ENCODE measurements around the gene CTRL.
"Not testable (repeated sequence)": the region's sequence is repeated elsewhere in the genome, so short reads cannot be mapped to it uniquely, and the experiment has no call there.

CTRL gene

DNA sequence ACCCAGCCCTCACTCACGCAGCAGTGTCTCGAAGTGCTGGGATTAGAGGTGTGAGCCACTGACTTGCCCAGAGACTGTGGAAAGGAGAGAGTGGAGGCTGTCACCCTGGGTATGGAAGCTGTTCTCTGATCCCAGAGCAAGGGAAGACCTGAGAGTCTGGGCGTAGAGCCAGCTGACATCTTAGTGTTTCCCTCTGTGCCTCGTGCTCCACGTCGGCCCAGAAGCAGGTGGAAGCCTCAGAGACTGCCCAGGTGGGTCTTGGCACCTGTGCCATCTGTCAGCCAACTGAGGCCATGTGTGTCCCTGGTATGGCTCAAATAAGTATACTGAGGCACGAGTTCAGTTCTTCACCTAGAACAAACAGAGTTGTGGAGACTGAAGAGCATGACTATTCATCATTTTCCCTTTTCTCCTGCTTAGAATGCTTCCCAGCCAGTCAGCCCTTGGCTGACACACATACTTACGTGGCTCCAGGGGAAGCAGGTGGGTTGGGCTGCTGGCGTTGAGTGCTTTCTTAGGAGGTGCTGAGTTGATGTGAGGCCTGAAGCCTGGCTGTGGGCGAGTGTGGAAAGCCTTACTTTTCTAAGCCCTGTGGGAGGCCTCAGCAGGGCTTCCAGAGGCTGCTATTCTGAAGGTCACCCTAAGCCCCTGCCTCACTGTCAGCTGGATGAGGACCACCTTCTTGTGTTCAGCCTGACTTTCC is 8.1 kb downstream of the CTRL start:
- no peak for DNase-seq

DNA sequence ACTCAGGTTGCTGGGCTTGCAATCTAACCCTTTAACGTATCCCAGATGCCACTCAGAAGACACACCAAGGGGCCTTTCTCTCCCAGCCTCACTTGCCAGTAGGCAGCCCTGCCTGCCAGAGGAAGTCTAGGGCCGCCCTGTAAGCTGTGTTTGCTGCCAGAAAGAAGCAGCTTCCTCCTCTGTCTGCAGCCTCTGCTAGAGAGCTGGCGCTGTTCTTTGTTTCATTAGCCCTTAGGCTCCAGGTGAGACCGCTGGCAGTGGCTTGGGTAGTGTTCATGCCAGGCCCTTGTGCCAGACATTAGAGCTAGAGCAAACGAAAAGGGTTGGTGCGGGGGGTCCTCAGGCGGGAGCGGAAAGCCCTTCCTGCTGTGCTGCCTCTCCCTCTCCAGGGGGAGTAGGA is 8.9 kb downstream of the CTRL start:
- DNase-seq, result no peak

DNA sequence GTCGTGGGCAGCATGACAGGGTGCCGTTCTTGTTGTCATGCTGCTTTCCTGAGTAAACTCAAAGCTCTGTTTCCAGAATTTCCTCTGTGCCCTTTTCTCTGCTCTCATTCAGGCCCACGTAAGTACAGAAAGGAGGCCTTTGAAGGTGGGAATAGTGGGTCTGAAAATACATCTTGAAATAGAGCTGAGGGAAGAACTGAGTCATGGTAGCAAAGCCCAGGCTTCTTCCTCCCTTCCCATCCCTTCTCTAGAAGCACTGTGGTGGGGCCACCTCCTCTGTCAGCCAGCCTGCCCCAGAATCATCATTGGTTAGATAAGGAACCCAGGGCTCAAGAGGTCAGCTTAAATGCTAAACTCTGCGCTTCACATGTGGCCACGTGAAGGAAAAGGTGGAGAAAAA is 9.4 kb downstream of the CTRL start:
- no peak for DNase-seq

DNA sequence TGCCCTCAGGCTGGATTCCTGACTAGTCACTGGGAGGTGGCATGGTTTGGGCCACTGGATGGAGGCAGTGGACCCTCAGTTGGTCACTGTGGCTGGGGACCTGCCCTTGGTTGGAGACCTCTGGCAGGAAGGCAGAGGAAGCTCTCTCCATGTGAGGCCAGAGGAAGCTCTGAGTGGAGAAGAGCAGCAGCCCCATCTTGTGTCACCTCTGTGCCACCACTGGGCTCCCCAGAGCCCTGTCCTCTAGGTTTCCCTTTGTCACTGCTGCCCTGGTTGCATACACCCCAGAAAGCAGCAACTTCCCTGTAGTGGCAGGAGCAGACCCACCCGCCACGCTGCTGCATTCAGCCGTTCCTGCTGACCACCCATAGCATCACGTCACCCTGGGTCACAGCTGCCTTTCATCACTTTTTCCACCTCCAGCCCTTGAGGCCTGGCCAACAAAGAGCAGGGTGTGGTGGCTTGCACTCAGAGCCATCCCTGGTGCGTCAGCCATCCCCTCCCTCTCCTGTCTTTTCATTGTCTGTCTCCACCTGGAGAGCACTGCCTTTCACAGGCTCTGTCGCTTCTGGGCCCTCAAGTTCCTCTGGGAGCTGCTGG is 11.9 kb downstream of the CTRL start:
- no peak for DNase-seq

DNA sequence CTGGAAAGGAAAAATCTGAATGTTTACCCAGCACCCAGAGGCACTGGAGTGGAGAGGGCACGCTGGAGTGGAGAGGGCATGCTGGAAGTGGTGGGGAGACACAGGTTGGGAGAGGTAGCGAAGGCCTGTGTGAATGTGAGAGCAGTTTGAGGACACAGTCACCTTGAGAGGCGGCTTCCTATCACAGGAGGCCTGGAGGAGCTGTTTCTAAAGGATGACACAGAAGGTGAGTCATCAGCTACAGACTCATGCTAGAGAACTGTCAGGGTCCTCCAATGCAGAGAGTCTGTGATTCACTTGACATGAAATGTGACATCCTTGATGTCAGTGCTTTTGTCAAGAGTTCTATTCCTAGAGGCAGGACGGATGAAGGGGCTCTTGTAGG is 13.8 kb downstream of the CTRL start:
- DNase-seq, result no peak

DNA sequence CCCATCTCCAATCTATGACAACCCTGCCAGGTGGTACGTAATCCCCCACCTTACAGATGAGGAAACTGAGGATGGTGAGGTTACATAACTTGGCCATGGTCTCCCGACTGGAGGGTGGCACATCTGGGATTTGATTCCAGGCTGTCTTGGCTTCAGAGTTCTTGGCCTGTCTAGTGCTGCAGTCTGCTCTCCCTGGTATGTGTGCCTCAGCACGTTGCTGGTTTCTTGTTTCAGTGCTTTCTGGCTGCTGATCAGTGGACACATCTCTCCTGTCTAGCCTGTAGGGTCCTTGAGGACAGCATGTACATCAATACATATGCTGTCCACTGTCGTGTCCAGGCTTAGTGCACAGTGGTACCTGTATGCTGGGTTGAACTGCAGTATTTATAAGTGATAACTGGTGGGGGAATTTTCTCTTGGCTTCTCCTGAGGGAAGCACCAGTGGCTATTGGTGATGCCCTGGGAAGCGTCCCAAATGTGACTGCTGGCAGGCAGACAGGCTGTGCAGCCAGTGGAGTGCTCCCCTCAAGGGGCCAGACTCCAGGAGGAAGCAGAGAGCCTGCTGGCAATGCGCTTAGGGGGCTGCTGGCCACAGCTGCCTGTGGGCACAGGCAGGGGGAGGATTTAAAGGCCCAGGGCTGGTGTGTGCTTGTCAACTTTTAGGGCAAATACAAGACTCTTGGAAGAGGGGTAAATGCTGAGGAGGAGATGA is 14.4 kb downstream of the CTRL start:
- DNase-seq, result no peak

DNA sequence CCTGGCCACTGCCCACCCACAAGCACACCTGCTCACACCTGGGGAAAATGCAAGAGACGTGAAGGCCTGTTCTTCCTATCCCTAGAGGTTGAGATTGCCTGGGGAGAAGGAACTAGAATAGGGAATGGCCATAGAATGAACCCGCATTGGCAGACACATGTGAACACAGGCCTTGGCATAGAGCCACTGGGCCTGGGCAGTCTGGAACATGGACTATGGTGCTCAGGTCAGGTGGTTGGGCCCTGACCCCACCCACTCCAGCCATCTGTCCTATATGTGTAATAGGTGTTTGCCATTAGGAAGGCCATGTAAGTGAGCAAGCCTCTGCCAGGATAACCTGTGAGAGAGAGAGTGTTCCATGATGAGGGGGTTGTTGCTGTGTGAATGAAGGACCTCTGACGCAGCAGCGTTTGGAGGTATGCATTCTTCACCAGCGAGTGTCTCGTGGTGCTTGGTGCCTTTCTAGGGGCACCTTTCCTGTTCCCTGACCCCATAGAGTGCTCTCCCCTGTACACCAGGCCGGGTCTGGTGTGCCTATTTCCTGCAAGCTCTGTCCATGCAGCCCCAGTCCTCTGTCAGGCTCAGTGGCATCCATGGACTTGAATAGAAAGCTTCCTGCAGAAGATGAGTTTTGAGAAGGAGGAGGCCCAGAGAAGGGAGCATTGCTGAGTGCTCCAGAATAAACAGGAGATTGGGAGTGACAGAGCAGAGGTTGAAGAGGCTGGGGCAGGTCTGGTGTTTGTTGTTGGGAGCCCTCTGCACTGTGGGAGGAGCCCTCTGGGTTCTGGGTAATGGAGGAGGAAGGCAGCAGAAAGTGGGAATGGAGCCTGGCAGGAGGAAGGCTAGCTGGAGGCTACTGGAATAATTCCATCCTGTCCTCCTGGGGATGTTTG is 15.6 kb downstream of the CTRL start:
- no peak for DNase-seq

DNA sequence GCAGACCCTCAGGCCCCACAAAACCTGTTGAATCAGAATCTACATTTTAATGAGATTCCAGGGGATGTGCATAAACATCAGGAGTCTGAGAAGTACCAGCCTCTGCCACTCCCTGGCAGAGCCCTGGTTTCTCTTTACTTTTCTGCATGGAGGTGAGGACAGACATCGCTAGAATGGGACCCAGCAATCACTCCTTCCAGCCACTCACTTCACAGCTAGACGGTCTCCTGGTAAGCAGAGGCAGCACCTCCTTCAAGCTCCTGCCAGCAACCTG is 16.2 kb downstream of the CTRL start:
- DNase-seq, result not testable (repeated sequence)

DNA sequence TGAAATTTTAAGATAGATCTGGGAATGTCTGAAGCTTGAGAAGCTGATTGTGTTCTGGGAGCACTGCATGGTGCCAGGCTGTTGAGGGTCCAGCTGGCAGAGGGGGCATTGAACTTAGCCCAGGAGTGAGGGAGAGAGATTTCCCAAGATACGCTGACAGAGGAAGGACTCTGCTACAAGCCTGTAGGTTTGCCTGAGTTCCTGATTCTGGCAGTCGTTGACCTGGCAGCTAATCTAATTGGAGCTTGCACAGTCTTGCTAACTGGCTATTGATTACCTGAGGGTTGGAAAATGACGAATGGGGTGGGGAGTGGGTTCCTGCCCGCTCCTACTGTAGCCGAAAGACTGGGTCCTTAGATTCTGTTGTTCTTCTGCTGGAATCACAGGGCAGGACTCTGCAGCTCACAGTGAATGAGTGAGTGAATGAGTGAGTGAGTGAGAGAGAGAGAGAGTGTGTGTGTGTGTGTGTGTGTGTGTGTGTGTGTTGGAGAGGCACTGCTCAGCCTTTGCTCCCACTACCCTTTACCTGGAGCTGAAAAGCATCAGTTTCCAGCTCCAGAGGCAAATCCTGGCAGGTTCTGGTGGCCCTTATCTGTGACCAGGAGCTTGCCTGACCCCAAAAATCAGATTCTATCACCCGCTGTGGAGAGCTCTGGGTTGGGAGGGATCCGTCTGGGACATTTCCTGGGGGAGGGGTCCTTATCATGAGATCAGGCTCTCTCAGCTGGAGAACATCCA is 16.7 kb downstream of the CTRL start:
- DNase-seq, result no peak

DNA sequence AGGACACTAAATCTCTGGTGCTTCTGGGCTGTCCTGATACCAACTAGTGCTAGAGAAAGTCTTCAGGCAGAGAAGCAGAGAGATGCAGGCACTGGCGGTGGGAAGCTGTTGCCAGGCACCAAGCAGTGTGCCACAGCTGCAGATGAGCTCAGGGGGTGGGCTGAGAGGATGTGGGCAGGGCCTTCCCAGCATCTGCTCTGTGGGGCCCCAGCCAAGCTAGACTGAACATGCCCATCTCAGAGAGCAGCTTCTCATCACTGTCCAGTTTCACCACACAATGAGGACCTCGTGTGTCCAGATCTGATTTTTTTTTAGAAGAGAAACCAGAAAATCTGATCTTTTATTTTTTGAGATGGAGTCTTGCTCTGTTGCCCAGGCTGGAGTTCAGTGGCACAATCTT is 21.5 kb downstream of the CTRL start:
- DNase-seq, result no peak

DNA sequence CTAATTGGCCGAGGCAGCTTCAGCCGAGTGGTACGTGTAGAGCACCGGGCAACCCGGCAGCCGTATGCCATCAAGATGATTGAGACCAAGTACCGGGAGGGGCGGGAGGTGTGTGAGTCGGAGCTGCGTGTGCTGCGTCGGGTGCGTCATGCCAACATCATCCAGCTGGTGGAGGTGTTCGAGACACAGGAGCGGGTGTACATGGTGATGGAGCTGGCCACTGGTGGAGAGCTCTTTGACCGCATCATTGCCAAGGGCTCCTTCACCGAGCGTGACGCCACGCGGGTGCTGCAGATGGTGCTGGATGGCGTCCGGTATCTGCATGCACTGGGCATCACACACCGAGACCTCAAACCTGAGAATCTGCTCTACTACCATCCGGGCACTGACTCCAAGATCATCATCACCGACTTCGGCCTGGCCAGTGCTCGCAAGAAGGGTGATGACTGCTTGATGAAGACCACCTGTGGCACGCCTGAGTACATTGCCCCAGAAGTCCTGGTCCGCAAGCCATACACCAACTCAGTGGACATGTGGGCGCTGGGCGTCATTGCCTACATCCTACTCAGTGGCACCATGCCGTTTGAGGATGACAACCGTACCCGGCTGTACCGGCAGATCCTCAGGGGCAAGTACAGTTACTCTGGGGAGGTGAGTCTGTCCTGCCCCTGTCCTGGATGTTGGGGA is 22.5 kb downstream of the CTRL start:
- no peak for DNase-seq

DNA sequence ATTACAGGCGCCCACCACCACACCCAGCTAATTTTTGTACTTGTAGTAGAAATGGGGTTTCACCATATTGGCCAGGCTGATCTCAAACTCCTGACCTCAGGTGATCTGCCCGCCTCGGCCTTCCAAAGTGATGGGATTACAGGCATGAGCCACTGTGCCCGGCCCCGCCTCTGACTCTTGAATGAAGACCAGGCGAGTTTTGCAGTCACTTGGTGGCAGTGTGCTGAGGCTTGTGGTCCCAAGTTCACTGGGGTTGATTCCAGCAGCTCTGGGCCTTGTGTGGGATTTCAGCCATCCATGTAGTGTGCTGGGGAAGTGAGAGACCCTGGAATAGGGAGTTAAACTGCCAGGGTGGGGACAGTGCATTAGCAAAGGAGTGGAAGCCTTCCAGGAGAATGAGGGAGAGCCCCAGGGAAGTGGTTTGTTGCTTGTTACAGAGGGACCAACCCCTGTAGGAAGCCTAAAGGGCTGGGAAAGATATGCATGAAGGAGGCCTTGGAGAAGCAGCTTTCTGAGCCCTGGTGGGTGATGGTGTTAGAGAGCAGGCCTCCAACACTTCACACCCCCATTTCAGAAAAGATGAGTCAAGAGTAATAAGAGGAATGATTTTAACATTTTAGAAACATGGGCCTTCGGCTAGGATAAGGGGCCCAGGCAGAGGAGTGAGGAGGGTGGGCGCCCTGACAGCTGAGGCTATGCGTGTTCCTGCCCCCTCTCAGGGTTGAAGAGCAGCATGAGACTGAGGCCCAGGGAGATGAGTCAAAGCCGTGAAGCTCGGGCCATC is 24.1 kb downstream of the CTRL start:
- DNase-seq, result no peak

DNA sequence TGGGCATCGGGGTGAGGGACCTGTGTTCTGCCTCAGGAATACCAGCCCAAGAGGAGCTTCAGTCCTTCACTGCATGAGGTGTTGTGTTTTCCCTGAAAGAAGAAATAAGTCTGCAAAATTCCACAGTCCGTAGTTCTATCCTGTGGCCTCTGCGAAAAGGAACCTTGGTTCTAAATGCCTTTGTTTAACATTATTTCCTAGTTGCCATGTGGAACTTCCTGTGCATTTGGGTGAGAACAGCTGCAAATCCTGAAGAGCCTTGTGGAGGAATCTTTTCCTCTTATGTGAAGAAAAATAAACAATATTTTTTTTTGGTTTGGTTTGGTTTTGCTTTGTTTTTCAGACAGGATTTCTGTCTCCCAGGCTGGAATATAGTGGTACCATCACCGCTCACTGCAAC is 28.8 kb downstream of the CTRL start:
- DNase-seq, result no peak

DNA sequence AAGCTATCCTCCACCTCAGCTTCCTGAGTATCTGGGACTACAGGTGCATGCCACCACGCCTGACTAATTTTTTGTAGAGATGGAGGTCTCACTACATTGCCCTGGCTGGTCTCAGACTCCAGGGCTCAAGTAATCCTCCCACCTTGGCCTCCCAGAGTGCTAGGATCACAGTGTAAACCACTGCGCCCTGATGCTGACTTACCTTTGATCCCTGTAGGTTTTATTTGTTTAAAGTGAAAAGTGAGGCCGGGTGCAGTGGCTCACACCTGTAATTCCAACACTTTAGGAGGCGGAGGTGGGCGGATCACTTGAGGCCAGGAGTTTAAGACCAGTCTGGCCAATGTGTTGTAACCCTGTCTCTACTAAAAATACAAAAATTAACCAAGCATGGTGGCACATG is 29.9 kb downstream of the CTRL start:
- no peak for DNase-seq

DNA sequence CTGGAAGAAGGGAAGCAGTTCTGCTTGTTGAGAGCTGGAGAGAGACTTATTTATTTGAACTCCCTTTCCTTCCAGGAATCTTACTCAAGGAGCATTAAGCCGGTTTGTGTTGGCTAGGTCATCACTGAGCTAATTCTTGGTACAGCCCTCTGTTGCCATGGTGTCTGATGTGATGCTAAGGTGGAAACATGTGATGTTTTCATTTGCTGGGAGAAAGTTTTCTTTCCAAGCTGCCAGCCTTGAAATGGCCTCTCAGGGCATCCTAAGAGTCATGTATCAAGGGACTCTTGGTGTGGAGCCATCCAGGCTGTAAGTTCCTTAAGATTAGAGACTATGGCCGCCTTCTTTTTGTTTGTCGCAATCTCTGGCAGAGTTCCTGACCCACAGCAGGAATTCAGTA is 34.4 kb downstream of the CTRL start:
- no peak for DNase-seq

DNA sequence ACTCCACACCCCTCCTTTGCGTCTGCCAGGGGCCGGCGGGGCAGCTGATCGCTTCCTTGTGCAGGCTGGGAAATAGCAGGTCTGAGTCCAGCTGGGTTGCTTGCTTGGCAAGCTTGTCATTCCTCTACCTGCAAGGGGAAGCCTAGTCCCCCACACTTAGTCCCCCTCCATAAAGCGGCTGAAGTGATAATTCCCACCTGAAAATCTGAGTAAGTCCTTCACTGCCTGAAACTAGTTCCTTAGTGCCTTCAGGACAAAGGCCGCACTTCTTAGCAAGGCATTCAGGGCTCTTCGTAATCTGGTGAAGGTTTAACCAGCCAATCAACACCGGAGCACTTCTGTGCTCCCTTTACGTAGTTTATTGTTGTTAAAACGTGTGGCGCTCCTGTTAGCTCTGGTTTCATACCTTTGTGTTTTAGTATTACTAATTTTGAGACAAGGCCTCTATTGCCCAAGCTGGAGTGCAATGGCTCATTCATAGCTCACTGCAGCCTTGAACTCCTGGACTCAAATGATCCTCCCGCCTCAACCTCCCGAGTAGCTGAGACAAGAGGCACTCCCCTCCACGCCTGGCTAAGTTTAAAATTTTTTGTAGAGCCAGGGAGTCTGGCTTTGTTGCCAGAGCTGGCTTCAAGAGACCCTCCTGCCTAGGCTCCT is 37.8 kb downstream of the CTRL start:
- no peak for DNase-seq

DNA sequence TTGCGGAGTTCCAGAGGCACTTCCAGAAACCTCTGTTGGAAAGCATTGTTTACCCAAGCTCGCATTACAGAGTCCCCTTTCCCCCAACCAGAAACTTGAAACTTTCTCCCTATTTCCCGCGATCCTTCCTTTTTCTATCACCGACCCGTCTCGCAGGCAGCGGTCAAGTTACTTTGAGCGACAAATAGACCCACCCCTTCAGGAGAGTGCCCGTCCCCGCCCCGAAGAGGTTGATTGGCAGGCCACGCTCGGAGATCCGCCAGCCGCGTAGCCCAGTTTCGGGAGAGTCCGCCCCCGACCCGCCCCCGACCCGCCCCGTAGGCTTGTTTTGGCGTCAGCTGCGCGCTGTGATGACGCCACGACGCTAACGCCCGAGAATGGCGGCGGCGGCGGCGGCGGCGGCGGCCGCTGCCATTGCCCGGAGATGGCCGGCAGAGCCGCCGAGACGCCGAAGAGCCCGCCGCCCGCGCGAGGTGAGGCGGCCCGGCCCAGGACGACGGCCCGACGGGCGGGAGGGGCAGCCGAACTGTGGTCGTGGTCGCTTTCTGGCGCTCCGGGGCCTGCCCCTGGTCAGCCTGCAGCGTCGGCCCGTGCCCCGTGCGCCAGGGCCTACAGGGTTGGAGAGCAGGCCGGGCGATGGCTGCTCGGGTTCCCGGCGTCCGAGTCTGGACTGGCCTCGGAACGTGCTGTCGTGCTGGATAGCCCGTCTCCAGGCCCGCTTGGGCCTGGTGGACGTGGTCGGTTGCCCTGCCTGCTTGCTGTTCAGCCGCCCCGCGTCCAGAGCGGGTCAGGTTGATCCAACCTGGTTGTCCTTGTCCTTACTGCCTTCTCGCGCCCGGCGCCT is 38.5 kb downstream of the CTRL start, which contains the start of gene PSKH1:
TSS of gene PSKH1 (plus strand) at position 356 of the 844 bp plus-strand sequence. CDS start 15,496 bp downstream, outside the sequence.
- peak; percentile 74 to 95 for DNase-seq

DNA sequence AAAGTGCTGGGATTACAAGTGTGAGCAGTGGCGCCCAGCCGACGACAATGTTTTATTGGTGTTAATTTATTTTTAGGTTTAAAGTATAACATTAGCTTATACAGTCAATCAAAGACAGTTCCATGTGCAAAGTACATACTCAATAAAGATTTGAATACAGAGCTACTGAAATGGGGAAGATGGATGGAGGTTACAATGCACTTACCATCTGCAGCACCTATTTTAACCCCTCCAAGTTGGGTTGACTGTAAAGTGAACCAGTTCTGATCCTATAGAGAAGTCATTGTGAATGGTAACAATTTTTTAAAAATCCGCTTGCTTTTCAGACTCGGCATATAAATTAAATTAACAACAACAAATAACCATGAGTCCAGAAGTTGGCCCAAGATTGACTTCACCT is 39.3 kb downstream of the CTRL start:
- DNase-seq, result no peak

DNA sequence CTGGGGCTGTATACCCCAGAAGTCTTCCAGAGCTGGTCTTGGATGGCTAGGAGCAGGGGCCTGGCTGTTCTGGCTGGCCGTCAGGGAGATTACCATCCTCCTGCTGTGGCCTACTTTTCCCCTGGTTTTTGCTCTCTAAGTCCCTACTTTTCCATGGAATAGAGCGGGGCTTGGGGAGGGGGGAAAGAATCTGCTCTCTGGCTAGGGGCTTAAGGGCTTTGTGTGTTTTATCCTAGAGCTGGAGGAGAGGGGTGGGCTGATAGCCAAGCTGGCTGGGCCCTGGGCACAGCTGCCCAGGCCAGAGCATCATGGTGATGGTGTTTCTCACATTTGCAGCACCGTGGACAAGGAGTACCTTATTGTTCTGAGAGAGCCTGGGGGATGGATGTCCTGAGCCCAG is 43.3 kb downstream of the CTRL start:
- DNase-seq, result no peak

DNA sequence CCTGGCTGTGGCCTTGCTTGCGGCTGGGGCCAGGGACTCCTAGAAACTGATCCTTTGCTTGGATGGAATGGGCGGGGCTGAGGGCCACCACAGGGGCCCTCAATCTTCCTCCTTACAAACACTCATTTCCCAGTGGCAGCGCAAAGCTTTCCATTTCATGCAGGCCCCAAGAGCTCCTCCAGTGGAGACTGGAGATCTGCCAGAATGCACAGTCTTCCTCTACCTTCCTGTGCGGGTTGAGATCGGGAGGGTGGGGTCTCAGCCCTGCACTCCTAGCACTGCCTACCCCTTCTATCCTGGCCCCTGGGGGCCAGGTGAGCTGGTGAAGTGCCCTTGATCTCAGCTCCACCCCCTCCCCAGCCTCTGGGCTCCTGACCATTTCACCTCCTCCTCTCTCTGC is 45.3 kb downstream of the CTRL start:
- no peak for DNase-seq

Measured in NCI-H526 (cell line).